GM12801 (cell line): ENCODE results near the gene CIDEB.

Experiments used
- TF ChIP-seq, protein P1 (sequence below): IDR thresholded peaks from one replicate; pipeline ENCODE4 v1.5.1; 2011; ENCODE audit warnings: control low read depth; ENCODE audit not compliant: insufficient read length; ENCODE audit errors: extremely low read depth

Gene CIDEB

DNA sequence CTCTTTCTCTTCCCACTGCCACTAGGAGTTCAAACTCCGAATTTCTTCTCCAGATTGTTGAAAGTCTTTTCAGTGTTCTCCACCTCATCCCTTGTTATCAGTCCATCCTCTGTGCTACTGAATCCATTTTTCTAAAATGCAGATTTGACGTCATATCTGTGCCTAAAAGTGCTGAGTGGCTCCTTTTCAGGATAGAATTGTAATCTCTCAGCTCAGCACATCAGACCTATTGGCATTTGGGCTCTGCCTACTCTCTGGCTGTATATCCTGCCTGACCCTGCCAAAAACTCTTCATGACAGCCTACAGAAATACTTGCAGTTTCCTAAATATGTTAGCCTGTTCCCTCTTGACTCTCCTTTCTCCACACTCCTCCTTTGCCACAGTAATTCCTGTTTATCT is 35.3 kb downstream of the CIDEB start:
- TF ChIP-seq, protein P1, sequence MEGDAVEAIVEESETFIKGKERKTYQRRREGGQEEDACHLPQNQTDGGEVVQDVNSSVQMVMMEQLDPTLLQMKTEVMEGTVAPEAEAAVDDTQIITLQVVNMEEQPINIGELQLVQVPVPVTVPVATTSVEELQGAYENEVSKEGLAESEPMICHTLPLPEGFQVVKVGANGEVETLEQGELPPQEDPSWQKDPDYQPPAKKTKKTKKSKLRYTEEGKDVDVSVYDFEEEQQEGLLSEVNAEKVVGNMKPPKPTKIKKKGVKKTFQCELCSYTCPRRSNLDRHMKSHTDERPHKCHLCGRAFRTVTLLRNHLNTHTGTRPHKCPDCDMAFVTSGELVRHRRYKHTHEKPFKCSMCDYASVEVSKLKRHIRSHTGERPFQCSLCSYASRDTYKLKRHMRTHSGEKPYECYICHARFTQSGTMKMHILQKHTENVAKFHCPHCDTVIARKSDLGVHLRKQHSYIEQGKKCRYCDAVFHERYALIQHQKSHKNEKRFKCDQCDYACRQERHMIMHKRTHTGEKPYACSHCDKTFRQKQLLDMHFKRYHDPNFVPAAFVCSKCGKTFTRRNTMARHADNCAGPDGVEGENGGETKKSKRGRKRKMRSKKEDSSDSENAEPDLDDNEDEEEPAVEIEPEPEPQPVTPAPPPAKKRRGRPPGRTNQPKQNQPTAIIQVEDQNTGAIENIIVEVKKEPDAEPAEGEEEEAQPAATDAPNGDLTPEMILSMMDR: no peak

DNA sequence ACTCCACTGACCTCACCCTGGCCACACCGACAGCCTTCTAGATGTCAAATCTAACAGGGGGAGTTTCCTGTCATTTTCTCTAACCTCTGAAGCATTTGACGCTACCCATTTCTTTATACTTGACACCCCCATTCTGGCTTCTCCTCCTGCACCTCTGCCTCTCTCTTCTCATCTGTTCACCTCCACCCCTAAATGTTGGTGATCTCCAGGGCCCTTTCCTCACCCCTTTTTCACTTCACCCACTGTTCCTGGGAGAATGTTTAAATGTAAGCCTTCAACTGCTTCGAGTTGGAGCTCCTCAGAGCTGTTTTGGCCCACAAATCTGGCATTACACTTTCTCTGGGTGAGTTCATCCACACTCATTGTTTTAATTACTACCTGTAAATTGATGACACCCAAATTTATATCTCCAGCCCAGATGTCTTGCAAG is 35.9 kb downstream of the CIDEB start:
- TF ChIP-seq, protein P1: no peak

DNA sequence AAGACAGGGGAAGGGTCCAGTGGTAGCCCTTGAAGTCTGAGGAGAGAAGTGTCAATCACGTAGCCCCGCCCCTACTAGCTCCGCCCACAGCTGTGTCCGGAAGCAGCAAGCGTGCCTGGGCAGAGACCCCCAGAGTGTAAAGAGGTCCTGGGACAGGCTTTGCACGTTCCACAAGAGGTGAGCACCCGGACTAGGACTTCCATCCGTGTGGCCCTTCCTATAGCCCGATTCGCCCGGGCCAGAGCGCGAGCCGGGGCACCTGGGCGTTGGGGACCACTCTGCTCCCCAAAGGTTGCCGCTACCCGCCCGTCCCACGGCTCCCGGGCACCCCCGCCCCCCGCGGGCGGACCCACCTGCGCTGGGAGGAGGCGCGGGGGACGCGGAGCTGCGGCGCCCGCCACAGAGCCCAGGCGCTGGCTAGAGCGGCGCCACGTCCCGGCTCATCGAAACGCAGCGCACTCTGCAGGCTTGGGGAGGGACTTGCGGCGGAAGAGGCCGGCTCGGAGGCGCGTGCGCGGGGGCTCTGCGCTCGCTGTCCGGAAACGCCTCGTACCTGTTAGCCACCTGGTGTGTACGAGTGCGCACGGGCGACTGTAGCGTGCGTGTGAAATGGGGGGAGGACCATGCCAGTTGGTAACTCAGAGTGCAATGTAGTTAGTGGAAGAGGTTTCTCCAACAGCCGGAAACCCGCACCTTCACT is 36.5 kb downstream of the CIDEB start, which contains the start of gene RABGGTA:
TSS of gene RABGGTA (minus strand) at position 464 of the 700 bp plus-strand sequence. CDS start 482 bp downstream, outside the sequence.
- TF ChIP-seq, protein P1: no peak

DNA sequence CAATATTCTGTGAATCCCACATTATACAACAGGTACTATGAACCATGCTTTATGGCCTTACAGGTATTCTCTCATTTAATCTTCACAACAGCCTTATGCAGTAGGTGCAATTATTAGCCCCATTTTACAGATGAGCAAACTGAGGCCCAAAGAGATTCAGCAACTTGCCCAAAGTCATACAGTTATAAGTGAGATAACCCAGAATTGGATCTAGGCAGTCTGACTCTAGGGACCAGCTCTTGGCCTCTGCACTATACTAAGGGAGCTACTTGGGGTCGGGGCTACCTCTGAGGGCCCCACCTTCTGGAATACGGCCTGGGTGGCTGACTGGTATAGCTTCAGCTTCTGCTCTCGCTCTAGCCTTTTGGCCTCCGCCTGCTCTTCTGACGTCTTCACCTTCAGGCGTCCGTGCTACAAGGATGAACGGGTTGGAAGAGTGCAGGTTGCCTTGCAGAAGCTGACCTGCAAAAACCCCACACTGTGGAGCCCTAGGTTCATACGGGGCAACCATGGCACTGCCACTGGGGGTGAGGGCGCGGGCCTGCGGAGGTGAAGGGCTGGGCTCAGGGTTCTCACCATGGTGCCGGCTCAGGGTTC is 37.1 kb downstream of the CIDEB start:
- TF ChIP-seq, protein P1: no peak

DNA sequence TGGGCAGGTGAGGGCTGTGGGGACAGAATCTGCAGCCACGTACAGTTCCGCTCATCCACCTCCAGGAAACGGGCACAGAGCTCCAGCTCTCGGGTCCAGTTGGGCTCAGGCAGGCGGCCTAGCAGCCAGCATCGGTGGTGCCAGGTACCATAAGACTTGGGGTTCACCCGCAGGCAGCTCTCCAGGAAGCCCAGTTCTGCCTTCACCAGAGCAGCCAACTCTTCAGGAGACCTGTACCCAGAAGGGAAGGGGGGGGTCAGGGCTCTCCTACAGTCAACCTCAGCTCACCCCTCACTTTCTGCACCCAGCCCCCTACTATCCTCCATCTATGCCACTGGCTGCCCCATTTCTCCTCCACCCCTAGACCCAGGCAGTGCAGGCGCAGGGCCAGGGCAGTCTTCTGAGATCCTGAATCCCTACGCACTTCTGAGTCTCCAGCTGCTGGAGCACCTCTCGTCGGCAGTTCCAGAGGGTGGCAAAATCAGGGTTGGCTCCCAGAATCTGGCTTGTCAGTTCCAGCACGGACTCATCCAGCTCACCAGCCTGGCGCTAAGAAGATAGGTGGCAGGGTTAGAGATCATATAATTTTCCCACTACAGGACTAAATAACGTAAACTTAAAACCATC is 37.8 kb downstream of the CIDEB start:
- TF ChIP-seq, protein P1: no peak

DNA sequence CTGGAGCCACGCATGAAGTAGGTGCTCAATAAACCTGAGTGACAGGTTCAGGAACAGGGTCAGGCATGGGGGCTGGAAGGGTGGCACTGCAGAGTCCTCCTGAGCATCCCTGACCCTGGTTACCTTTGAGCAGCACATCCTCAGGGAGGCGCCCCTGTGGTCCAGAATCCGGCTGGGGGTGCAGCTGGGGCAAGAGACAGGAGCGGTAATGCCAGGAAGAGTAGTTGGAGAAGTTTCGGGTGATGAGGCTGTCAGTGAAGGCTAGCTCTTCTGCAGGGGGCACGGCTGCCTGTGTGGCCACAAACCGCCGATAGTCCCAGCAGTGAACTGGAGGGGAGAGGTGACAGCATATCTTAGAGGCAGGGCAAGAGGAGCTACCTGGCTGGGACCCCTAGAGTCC is 38.4 kb downstream of the CIDEB start:
- TF ChIP-seq, protein P1: no peak

DNA sequence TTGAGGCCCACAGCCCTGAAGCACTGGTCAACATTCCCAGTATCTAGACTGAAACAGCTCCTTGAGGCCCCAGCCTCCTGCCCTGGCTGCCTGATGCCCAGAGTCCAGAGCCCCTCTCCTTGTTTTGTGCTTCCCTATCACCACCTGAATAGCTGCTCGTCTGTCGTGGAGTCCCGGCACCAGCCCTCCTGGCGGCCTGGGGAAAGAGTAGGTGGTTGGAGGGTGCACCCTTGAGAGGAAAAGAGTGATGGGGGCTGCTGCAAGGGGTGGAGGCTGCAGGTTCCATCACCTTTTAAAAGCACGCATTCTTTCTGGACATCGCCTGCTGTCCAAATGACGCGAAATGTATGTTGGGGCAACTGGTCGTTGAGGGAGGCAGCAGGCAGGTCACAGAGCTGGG is 39.6 kb downstream of the CIDEB start:
- TF ChIP-seq, protein P1: no peak
